Epithelial cell of proximal tubule (primary cell): ENCODE results near the gene FOXRED2. TPM values are rescaled to one million over a fixed set of nuclear protein-coding genes. Genes with fewer than 3 reads are reported as not detected.

Experiments used
- DNase-seq: peaks from one replicate; pipeline ENCODE4 v3.0.0-alpha.2; 2011; ENCODE audit warnings: low read depth
- H3K4me3 ChIP-seq: 2 replicates; pipeline ENCODE4 v1.5.1; 2011; ENCODE audit warnings: low read depth, mild to moderate bottlenecking, low read length
- CTCF ChIP-seq: conservative IDR thresholded peaks from 2 replicates; pipeline ENCODE4 v1.5.1; 2012; ENCODE audit warnings: low read depth, mild to moderate bottlenecking, low read length
- total RNA-seq: library from RNA; depleted of rRNA; stranded (reverse); fragments of >200 nt; gene quantifications from 2 replicates; pipeline ENCODE4 v1.2.3, GENCODE V29; 2015

The FOXRED2 gene
- total RNA-seq, 1 donor from 2014 or later: 3.1 TPM

- DNase-seq: no peak
- H3K4me3 ChIP-seq: no peak overlapping the region
- no peak for TF ChIP-seq CTCF
Measured at GRCh38 chr22:36514766-36515165, 7.9 kb upstream of the FOXRED2 start.

GRCh38 chr22:36512991-36513390, 6.2 kb upstream of the FOXRED2 start:
- TF ChIP-seq CTCF: no peak
- DNase-seq: no peak
- H3K4me3 ChIP-seq: no peak overlapping the region

GRCh38 chr22:36512333-36512732, 5.5 kb upstream of the FOXRED2 start:
- DNase-seq: no peak
- H3K4me3 ChIP-seq: no peak overlapping the region
- no peak for TF ChIP-seq CTCF

- no peak overlapping the region for H3K4me3 ChIP-seq
- TF ChIP-seq CTCF: peak; percentile 65
Measured at GRCh38 chr22:36510966-36511881, 4.4 kb upstream of the FOXRED2 start.

GRCh38 chr22:36510384-36510783, 3.5 kb upstream of the FOXRED2 start:
- H3K4me3 ChIP-seq: no peak overlapping the region
- no peak for DNase-seq
- TF ChIP-seq CTCF: no peak

More at GRCh38 chr22:36510966-36511881, 4.4 kb upstream of the FOXRED2 start:
- no peak for DNase-seq

GRCh38 chr22:36507518-36508010, 724 bp upstream of the FOXRED2 start:
- H3K4me3 ChIP-seq: peak overlapping the region; percentile 61
- no peak for DNase-seq
- no peak for TF ChIP-seq CTCF
